Astrocyte (in vitro differentiated cells and primary cell): ENCODE data around the gene PTOV1. TPM values are rescaled to one million over a fixed set of nuclear protein-coding genes. Genes with fewer than 3 reads are reported as not detected.

ENCODE experiments used
- DNase-seq: peaks from one replicate; pipeline ENCODE4 v3.0.0-alpha.2; 2010; ENCODE audit warnings: low read depth
- FAIRE-seq: peaks from 2 replicates; lab custom pipeline; 2011; peaks lifted over from hg19 to GRCh38; lab: Jason Lieb, UNC
- H2AFZ ChIP-seq: 2 replicates; pipeline ENCODE4 v1.6.0; 2012; ENCODE audit warnings: low read depth, low read length, inconsistent platforms
- H3K27ac ChIP-seq: 2 replicates; pipeline ENCODE4 v1.5.1; 2011; ENCODE audit warnings: low read depth, low read length, inconsistent platforms
- H3K27me3 ChIP-seq: 2 replicates; pipeline ENCODE4 v1.6.0; 2011; ENCODE audit warnings: low read length, inconsistent platforms; ENCODE audit not compliant: insufficient read depth
- H3K36me3 ChIP-seq: 2 replicates; pipeline ENCODE4 v1.5.1; 2011; ENCODE audit warnings: low read length, inconsistent platforms; ENCODE audit not compliant: insufficient read depth
- H3K4me1 ChIP-seq: 2 replicates; pipeline ENCODE4 v1.5.1; 2011; ENCODE audit warnings: low read length, inconsistent platforms; ENCODE audit not compliant: insufficient read depth
- H3K4me2 ChIP-seq: 2 replicates; pipeline ENCODE4 v1.6.0; 2012; ENCODE audit warnings: low read length, inconsistent platforms
- H3K4me3 ChIP-seq: 2 replicates; pipeline ENCODE4 v1.5.1; 2011; ENCODE audit warnings: low read depth, mild to moderate bottlenecking, low read length, inconsistent platforms; ENCODE audit not compliant: insufficient read depth
- H3K79me2 ChIP-seq: 2 replicates; pipeline ENCODE4 v1.6.0; 2012; ENCODE audit warnings: mild to moderate bottlenecking, low read length, inconsistent platforms; ENCODE audit not compliant: insufficient read depth
- H3K9ac ChIP-seq: 2 replicates; pipeline ENCODE4 v1.6.0; 2012; ENCODE audit warnings: mild to moderate bottlenecking, low read length, inconsistent platforms
- H3K9me3 ChIP-seq: 2 replicates; pipeline ENCODE4 v1.5.1; 2012; ENCODE audit warnings: low read depth, mild to moderate bottlenecking, low read length, inconsistent platforms; ENCODE audit not compliant: insufficient read depth
- H4K20me1 ChIP-seq: 2 replicates; pipeline ENCODE4 v1.6.0; 2012; ENCODE audit warnings: low read length, inconsistent platforms; ENCODE audit not compliant: insufficient read depth
- H3K27ac Mint-ChIP-seq: one replicate; pipeline ENCODE4 v1.8.0; 2021; ENCODE audit warnings: mild to moderate bottlenecking, mixed read lengths; ENCODE audit not compliant: unreplicated experiment
- H3K27me3 Mint-ChIP-seq: one replicate; pipeline ENCODE4 v1.8.0; 2021; ENCODE audit warnings: low read depth, mixed read lengths; ENCODE audit not compliant: unreplicated experiment
- H3K36me3 Mint-ChIP-seq: one replicate; pipeline ENCODE4 v1.8.0; 2021; ENCODE audit warnings: low read depth, mixed read lengths; ENCODE audit not compliant: unreplicated experiment
- H3K4me1 Mint-ChIP-seq: one replicate; pipeline ENCODE4 v1.8.0; 2021; ENCODE audit warnings: low read depth, mixed read lengths; ENCODE audit not compliant: unreplicated experiment
- H3K4me3 Mint-ChIP-seq: one replicate; pipeline ENCODE4 v1.8.0; 2021; ENCODE audit warnings: mild to moderate bottlenecking, moderate library complexity, mixed read lengths; ENCODE audit not compliant: unreplicated experiment
- H3K9me3 Mint-ChIP-seq: one replicate; pipeline ENCODE4 v1.8.0; 2021; ENCODE audit warnings: mild to moderate bottlenecking, mixed read lengths; ENCODE audit not compliant: unreplicated experiment
- EZH2 ChIP-seq: IDR thresholded peaks from 2 replicates; pipeline ENCODE4 v1.6.1; 2012; ENCODE audit warnings: mild to moderate bottlenecking, low read length, inconsistent platforms; ENCODE audit not compliant: insufficient read depth
- total RNA-seq: library from RNA; stranded (reverse); gene quantifications from 2 replicates; pipeline ENCODE4 v1.2.1, GENCODE V29; 2021
- TF ChIP-seq, protein P1 (sequence below): IDR thresholded peaks from 2 replicates; pipeline ENCODE4 v1.5.1; 2011; ENCODE audit warnings: low read depth, mild to moderate bottlenecking, inconsistent platforms, low read length, moderate library complexity; ENCODE audit not compliant: insufficient read depth

The PTOV1 gene
- total RNA-seq, 1 donor from 2014 or later = 162 TPM

- H3K27ac ChIP-seq = peak within 1 kb of the TSS; percentile 93
- peak within 1 kb of the TSS; percentile 87 for H3K4me2 ChIP-seq
- H3K27me3 Mint-ChIP-seq = no peaks in the 10 kb centered on the region
- peaks cover 4% of the 10 kb centered on the region for H4K20me1 ChIP-seq
- H3K36me3 ChIP-seq = no peaks in the 10 kb centered on the region
- H2AFZ ChIP-seq = peak within 1 kb of the TSS; percentile 88
- H3K27me3 ChIP-seq = no peaks in the 10 kb centered on the region
- peaks cover 25% of the 10 kb centered on the region for H3K4me1 ChIP-seq
- H3K9ac ChIP-seq = peak within 1 kb of the TSS; percentile 91
- peak within 1 kb of the TSS; percentile 86 for H3K4me3 ChIP-seq
- peaks cover 5% of the 10 kb centered on the region for H3K36me3 Mint-ChIP-seq
- peak within 1 kb of the TSS; percentile 99 for H3K27ac Mint-ChIP-seq
- peak within 1 kb of the TSS; percentile 92 for H3K4me3 Mint-ChIP-seq
- H3K4me1 Mint-ChIP-seq = peaks cover 5% of the 10 kb centered on the region
- FAIRE-seq (peak; percentile 91), DNase-seq (peak; percentile 98)
- H3K9me3 ChIP-seq = no peaks in the 10 kb centered on the region
- no peak for TF ChIP-seq EZH2
- H3K9me3 Mint-ChIP-seq = no peaks in the 10 kb centered on the region
- peaks cover under 1% of the 10 kb centered on the region for H3K79me2 ChIP-seq
These were observed 37.7 kb upstream of the PTOV1 start, which contains the start of gene FUZ for GRCh38 chr19:49812997-49813861. TSS of gene FUZ (minus strand) at chr19:49813292. CDS start at chr19:49813106, 186 bp downstream.

- no peaks in the 10 kb centered on the region for H3K36me3 ChIP-seq
- Mint-ChIP-seq H3K27ac (peak overlapping the region; percentile 72), H3K4me1 (peaks cover 5% of the 10 kb centered on the region), H3K4me3 (peak overlapping the region; percentile 92), H3K9me3 (no peaks in the 10 kb centered on the region), H3K27me3 (no peaks in the 10 kb centered on the region), H3K36me3 (peaks cover 5% of the 10 kb centered on the region)
- H3K27me3 ChIP-seq = no peaks in the 10 kb centered on the region
- peaks cover 25% of the 10 kb centered on the region for H3K4me1 ChIP-seq
- H4K20me1 ChIP-seq = peaks cover 2% of the 10 kb centered on the region
- no peak for DNase-seq
- H3K9ac ChIP-seq = peak overlapping the region; percentile 91
- H3K4me3 ChIP-seq = peak overlapping the region; percentile 86
- H3K27ac ChIP-seq = peak overlapping the region; percentile 93
- no peak for FAIRE-seq
- H3K4me2 ChIP-seq = peak overlapping the region; percentile 87
- peak overlapping the region; percentile 3 for H2AFZ ChIP-seq
- TF ChIP-seq, protein P1, sequence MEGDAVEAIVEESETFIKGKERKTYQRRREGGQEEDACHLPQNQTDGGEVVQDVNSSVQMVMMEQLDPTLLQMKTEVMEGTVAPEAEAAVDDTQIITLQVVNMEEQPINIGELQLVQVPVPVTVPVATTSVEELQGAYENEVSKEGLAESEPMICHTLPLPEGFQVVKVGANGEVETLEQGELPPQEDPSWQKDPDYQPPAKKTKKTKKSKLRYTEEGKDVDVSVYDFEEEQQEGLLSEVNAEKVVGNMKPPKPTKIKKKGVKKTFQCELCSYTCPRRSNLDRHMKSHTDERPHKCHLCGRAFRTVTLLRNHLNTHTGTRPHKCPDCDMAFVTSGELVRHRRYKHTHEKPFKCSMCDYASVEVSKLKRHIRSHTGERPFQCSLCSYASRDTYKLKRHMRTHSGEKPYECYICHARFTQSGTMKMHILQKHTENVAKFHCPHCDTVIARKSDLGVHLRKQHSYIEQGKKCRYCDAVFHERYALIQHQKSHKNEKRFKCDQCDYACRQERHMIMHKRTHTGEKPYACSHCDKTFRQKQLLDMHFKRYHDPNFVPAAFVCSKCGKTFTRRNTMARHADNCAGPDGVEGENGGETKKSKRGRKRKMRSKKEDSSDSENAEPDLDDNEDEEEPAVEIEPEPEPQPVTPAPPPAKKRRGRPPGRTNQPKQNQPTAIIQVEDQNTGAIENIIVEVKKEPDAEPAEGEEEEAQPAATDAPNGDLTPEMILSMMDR = no peak
- TF ChIP-seq EZH2 = no peak
- H3K79me2 ChIP-seq = peaks cover 9% of the 10 kb centered on the region
- H3K9me3 ChIP-seq = no peaks in the 10 kb centered on the region
These were observed 36.9 kb upstream of the PTOV1 start for GRCh38 chr19:49814010-49814409.

- Histone ChIP-seq H3K9ac (peak overlapping the region; percentile 96), H3K4me3 (no peak overlapping the region), H4K20me1 (peaks cover 12% of the 10 kb centered on the region), H3K9me3 (no peaks in the 10 kb centered on the region), H3K36me3 (no peaks in the 10 kb centered on the region), H2AFZ (no peak overlapping the region), H3K79me2 (peaks cover 28% of the 10 kb centered on the region), H3K27ac (no peak overlapping the region), H3K4me1 (peaks cover 18% of the 10 kb centered on the region), H3K4me2 (peak overlapping the region; percentile 95), H3K27me3 (no peaks in the 10 kb centered on the region)
- DNase-seq (no peak), FAIRE-seq (no peak)
- Mint-ChIP-seq H3K9me3 (no peaks in the 10 kb centered on the region), H3K4me1 (peaks cover 10% of the 10 kb centered on the region), H3K4me3 (peak overlapping the region; percentile 20), H3K36me3 (peaks cover 3% of the 10 kb centered on the region), H3K27me3 (no peaks in the 10 kb centered on the region), H3K27ac (no peak overlapping the region)
- TF ChIP-seq, protein P1 = no peak
- TF ChIP-seq EZH2 = no peak
These were observed 34.4 kb upstream of the PTOV1 start for GRCh38 chr19:49816590-49816989.
